GF-D8 (cell line): ENCODE results near the gene MAPKAPK5.
"Not testable (repeated sequence)": the region's sequence is repeated elsewhere in the genome, so short reads cannot be mapped to it uniquely, and the experiment has no call there.

Experiments used
- DNase-seq: peaks from one replicate; lab custom pipeline; 2025; lab: John Stamatoyannopoulos, UW

Gene MAPKAPK5

GRCh38 chr12:111828338-111828979 is 13.6 kb upstream of the MAPKAPK5 start:
- DNase-seq = no peak

- not testable (repeated sequence) for DNase-seq
Observed at GRCh38 chr12:111829635-111830034, 12.4 kb upstream of the MAPKAPK5 start.

- not testable (repeated sequence) for DNase-seq
Observed at GRCh38 chr12:111834740-111835386, 7.2 kb upstream of the MAPKAPK5 start.

- DNase-seq = not testable (repeated sequence)
Observed at GRCh38 chr12:111835531-111836181, 6.4 kb upstream of the MAPKAPK5 start.

GRCh38 chr12:111838353-111838752 is 3.7 kb upstream of the MAPKAPK5 start:
- DNase-seq = no peak

GRCh38 chr12:111840807-111841206 is 1.2 kb upstream of the MAPKAPK5 start:
- DNase-seq = no peak

- DNase-seq = no peak
Observed at GRCh38 chr12:111841236-111841749, 735 bp upstream of the MAPKAPK5 start.

- no peak for DNase-seq
Observed at GRCh38 chr12:111842556-111843396, 748 bp downstream of the MAPKAPK5 start.

- DNase-seq = no peak
Observed at GRCh38 chr12:111846016-111846415, 4.0 kb downstream of the MAPKAPK5 start.

GRCh38 chr12:111850526-111850925 is 8.5 kb downstream of the MAPKAPK5 start:
- DNase-seq = no peak

GRCh38 chr12:111858186-111858585 is 16.2 kb downstream of the MAPKAPK5 start:
- no peak for DNase-seq

GRCh38 chr12:111858778-111859177 is 16.8 kb downstream of the MAPKAPK5 start:
- no peak for DNase-seq

GRCh38 chr12:111864913-111865312 is 22.9 kb downstream of the MAPKAPK5 start:
- no peak for DNase-seq

- no peak for DNase-seq
Observed at GRCh38 chr12:111867531-111867930, 25.5 kb downstream of the MAPKAPK5 start.

- no peak for DNase-seq
Observed at GRCh38 chr12:111868676-111869588, 26.9 kb downstream of the MAPKAPK5 start.

- DNase-seq = no peak
Observed at GRCh38 chr12:111869671-111870070, 27.6 kb downstream of the MAPKAPK5 start.

- no peak for DNase-seq
Observed at GRCh38 chr12:111870216-111870615, 28.2 kb downstream of the MAPKAPK5 start.

GRCh38 chr12:111870706-111871105 is 28.7 kb downstream of the MAPKAPK5 start:
- DNase-seq = no peak

- DNase-seq = no peak
Observed at GRCh38 chr12:111873113-111873512, 31.1 kb downstream of the MAPKAPK5 start.

GRCh38 chr12:111881716-111882115 is 39.7 kb downstream of the MAPKAPK5 start:
- DNase-seq = no peak
